RWPE2 (cell line): ENCODE data around the gene IGHMBP2.

Experiments used
- ATAC-seq: fragments of 200-7000 bp; cut with Tn5 transposase; 3 replicates; pipeline ENCODE4 v1.9.1; 2021; ENCODE audit warnings: low read depth
- DNase-seq: peaks from one replicate; pipeline ENCODE4 v3.0.0-alpha.2; 2020; ENCODE audit warnings: low spot score
- H3K27ac ChIP-seq: fragments of 450-650 bp; 2 replicates; pipeline ENCODE4 v1.5.1; 2017; ENCODE audit warnings: mild to moderate bottlenecking; ENCODE audit not compliant: poor library complexity, severe bottlenecking
- H3K27me3 ChIP-seq: fragments of 250-450 bp; sonication (Bioruptor Pico); 2 replicates; pipeline ENCODE4 v1.5.1; 2021; ENCODE audit warnings: mild to moderate bottlenecking, moderate library complexity; ENCODE audit not compliant: insufficient read depth, poor library complexity, severe bottlenecking
- H3K36me3 ChIP-seq: fragments of 250-450 bp; sonication (Bioruptor Pico); 2 replicates; pipeline ENCODE4 v1.5.1; 2020; ENCODE audit warnings: low read depth, mild to moderate bottlenecking, moderate library complexity
- H3K4me1 ChIP-seq: fragments of 250-450 bp; sonication (Bioruptor Pico); 2 replicates; pipeline ENCODE4 v1.5.1; 2021; ENCODE audit warnings: mild to moderate bottlenecking, moderate library complexity; ENCODE audit not compliant: insufficient read depth, poor library complexity, severe bottlenecking
- H3K4me3 ChIP-seq: fragments of 250-450 bp; sonication (Bioruptor Pico); 2 replicates; pipeline ENCODE4 v1.5.1; 2021; ENCODE audit warnings: mild to moderate bottlenecking, moderate library complexity; ENCODE audit not compliant: severe bottlenecking
- H3K9me3 ChIP-seq: fragments of 250-450 bp; sonication (Bioruptor Pico); 2 replicates; pipeline ENCODE4 v1.5.1; 2021; ENCODE audit warnings: mild to moderate bottlenecking, moderate library complexity; ENCODE audit not compliant: severe bottlenecking
- TF ChIP-seq, protein P1 (sequence below): fragments of 450-650 bp; IDR thresholded peaks from one replicate; pipeline ENCODE4 v1.5.1; 2017; ENCODE audit warnings: mild to moderate bottlenecking, moderate library complexity; ENCODE audit not compliant: poor library complexity, severe bottlenecking

The IGHMBP2 gene

DNA sequence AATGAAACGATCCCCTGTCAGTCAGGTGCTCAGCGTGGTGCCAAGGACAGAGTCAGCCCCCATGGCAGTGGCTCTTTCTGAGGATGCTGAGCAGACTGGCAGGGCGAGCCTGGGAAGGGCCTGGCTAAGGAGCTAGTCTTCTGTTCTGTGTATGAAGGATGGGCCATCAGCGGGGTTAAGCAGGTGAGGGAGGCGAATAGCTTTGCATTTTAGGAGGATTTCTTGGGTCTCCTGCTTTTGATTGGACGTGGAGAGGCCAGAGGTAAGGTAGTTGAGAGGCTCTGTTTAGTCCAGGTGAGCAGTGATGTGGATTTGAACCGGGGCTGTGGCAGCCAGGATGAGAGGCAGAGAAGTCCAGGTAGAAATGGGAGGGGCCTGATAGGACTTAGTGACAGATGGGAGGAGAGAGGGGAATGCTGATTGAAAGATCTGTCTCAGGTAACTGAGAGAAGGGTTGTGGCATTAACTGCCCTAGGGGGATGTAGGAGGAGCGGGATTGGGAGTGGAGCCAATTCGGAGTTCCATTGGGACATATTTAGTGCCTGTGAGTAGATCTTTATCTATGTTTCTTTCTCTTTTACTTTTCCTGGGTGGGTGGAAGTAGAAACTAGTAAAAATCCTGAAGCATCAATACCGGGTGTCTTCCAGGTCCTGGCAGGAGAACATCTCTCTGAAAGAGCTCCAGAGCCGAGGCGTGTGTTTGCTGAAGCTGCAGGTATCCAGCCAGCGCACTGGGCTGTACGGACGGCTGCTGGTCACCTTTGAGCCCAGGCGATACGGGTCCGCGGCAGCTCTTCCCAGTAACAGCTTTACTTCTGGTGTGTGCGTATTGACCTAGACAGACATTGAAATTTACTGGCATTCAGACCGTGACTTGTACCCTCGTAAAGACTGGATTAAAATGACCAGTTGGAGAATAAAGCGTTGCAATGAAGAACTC is 2.0 kb downstream of the IGHMBP2 start:
- DNase-seq (no peak), ATAC-seq (no peak; the same call in 2 of the 3 replicates)
- H3K4me1 ChIP-seq = peaks cover 8% of the 10 kb centered on the region
- TF ChIP-seq, protein P1, sequence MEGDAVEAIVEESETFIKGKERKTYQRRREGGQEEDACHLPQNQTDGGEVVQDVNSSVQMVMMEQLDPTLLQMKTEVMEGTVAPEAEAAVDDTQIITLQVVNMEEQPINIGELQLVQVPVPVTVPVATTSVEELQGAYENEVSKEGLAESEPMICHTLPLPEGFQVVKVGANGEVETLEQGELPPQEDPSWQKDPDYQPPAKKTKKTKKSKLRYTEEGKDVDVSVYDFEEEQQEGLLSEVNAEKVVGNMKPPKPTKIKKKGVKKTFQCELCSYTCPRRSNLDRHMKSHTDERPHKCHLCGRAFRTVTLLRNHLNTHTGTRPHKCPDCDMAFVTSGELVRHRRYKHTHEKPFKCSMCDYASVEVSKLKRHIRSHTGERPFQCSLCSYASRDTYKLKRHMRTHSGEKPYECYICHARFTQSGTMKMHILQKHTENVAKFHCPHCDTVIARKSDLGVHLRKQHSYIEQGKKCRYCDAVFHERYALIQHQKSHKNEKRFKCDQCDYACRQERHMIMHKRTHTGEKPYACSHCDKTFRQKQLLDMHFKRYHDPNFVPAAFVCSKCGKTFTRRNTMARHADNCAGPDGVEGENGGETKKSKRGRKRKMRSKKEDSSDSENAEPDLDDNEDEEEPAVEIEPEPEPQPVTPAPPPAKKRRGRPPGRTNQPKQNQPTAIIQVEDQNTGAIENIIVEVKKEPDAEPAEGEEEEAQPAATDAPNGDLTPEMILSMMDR = no peak
- no peak overlapping the region for H3K27ac ChIP-seq
- peaks cover 41% of the 10 kb centered on the region for H3K36me3 ChIP-seq
- no peaks in the 10 kb centered on the region for H3K27me3 ChIP-seq
- H3K4me3 ChIP-seq = peak overlapping the region; percentile 93
- H3K9me3 ChIP-seq = no peaks in the 10 kb centered on the region

DNA sequence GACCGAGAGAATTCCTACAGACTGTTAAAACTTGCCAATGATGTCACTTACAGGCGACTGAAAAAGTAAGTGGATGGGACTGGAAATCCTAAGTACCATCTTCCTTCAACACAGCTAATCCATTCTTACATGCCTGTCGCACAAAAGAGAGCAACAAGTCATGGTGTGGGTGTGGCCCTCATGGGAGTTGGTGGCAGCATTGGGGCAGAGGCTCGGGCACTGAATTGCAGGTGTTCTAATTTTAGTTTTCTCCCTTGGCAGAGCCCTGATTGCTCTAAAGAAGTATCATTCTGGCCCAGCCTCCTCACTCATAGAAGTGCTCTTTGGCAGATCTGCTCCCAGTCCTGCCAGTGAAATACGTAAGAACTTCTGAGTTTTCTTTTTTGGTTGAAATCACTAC is 4.6 kb downstream of the IGHMBP2 start:
- Histone ChIP-seq H3K4me1 (no peaks in the 10 kb centered on the region), H3K27me3 (no peaks in the 10 kb centered on the region), H3K9me3 (no peaks in the 10 kb centered on the region), H3K36me3 (peaks cover 54% of the 10 kb centered on the region), H3K27ac (no peak overlapping the region), H3K4me3 (no peak overlapping the region)
- DNase-seq = no peak
- ATAC-seq = no peak
- TF ChIP-seq, protein P1 = no peak

DNA sequence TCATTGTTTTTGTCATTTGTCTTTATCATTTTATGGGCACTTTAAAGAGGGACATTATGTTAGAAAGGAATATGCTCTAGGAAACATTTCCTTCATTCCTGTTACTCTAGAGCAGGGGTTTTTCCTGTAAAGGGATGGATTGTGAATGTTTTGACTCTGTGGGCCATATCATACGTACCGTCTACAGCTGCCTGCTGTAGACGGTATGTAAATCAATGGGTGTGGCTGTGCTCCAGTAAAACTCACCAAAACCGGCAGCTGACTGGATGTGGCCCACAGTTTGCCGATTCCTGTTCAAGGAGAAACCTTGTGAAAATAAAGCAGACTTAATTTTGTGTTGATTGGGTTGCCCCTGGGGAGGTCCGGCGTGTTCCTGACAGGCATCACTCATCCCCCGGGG is 7.3 kb downstream of the IGHMBP2 start:
- peaks cover 65% of the 10 kb centered on the region for H3K36me3 ChIP-seq
- H3K4me3 ChIP-seq = no peak overlapping the region
- no peaks in the 10 kb centered on the region for H3K9me3 ChIP-seq
- no peaks in the 10 kb centered on the region for H3K4me1 ChIP-seq
- no peak for DNase-seq
- TF ChIP-seq, protein P1 = no peak
- no peak for ATAC-seq
- H3K27me3 ChIP-seq = no peaks in the 10 kb centered on the region
- H3K27ac ChIP-seq = no peak overlapping the region

DNA sequence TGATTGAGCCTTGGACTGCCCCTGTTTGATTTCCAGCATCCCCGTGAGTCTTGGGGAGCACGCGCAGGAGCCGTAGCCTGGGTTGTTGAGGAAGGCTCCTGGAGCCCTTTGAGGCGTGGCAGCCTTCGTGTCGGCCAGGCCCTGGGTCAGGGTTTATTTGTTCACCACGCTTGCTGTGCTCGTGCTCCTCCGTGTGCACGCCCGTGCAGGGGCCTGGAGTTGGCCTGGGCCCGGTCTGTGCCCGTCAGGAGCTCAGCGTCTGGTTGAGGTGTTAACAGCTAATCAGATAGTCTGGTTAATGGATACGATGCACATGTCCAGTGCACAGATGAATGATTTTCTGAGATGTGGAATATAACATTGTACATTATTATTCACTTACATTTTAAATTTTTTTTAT is 8.0 kb downstream of the IGHMBP2 start:
- peaks cover 60% of the 10 kb centered on the region for H3K36me3 ChIP-seq
- no peaks in the 10 kb centered on the region for H3K9me3 ChIP-seq
- DNase-seq (no peak), ATAC-seq (no peak)
- no peaks in the 10 kb centered on the region for H3K4me1 ChIP-seq
- TF ChIP-seq, protein P1 = no peak
- H3K27me3 ChIP-seq = no peaks in the 10 kb centered on the region
- H3K27ac ChIP-seq = no peak overlapping the region
- no peak overlapping the region for H3K4me3 ChIP-seq

DNA sequence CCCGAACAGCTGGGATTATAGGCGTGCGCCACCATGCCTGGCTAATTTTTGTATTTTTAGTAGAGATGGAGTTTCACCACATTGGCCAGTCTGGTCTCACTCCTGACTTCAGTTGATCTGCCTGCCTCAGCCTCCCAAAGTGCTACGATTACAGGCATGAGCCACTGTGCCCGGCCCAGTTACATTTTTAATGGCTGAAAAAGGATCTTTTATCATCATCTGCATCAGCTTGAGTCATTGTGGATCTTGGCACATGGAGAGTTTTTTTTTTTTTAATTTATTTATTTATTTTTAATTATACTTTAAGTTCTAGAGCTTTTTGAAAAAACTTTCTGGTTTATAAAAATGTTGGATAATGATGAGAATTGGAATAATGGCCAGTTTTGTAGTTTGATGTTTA is 8.6 kb downstream of the IGHMBP2 start:
- TF ChIP-seq, protein P1 = no peak
- no peaks in the 10 kb centered on the region for H3K9me3 ChIP-seq
- ATAC-seq (no peak), DNase-seq (no peak)
- H3K4me3 ChIP-seq = no peak overlapping the region
- H3K27me3 ChIP-seq = no peaks in the 10 kb centered on the region
- H3K4me1 ChIP-seq = no peaks in the 10 kb centered on the region
- H3K27ac ChIP-seq = no peak overlapping the region
- peaks cover 61% of the 10 kb centered on the region for H3K36me3 ChIP-seq
